A549 (cell line): Measurements from ENCODE around the gene SIPA1.

Experiments used
- CHD2 ChIP-seq: fragments of 150-350 bp; IDR thresholded peaks from 2 replicates; pipeline ENCODE4 v1.6.1; 2014; ENCODE audit warnings: low read length; ENCODE audit not compliant: partially characterized antibody
- CTCF ChIP-seq: fragments of >200 bp; sonication (Bioruptor Twin); formaldehyde crosslinking; IDR thresholded peaks from 3 replicates; pipeline ENCODE4 v1.5.1; 2016
- ESRRA ChIP-seq: fragments of 150-350 bp; IDR thresholded peaks from 2 replicates; pipeline ENCODE4 v1.6.1; 2014; ENCODE audit warnings: mild to moderate bottlenecking, low read length, borderline replicate concordance
- HMGXB4 ChIP-seq: fragments of 250-450 bp; sonication (Bioruptor Pico); IDR thresholded peaks from 2 replicates; pipeline ENCODE4 v1.5.0; 2021; ENCODE audit warnings: mild to moderate bottlenecking, moderate library complexity, borderline replicate concordance
- POLR2A ChIP-seq: IDR thresholded peaks from 2 replicates; pipeline ENCODE4 v1.6.1; 2012; ENCODE audit warnings: mild to moderate bottlenecking, low read length
- POLR2AphosphoS2 ChIP-seq: conservative IDR thresholded peaks from 2 replicates; pipeline ENCODE4 v1.6.1; 2012; ENCODE audit warnings: low read length, improper control_type of control experiment, inconsistent platforms
- SMC3 ChIP-seq: fragments of >200 bp; sonication (Bioruptor Twin); formaldehyde crosslinking; IDR thresholded peaks from 3 replicates; pipeline ENCODE4 v1.6.1; 2018; ENCODE audit warnings: inconsistent platforms

- TF ChIP-seq POLR2AphosphoS2 (no peak), POLR2A (no peak), ESRRA (no peak), SMC3 (no peak), CHD2 (no peak), CTCF (no peak), HMGXB4 (CRISPR knock-in tag) (no peak)
Measured at GRCh38 chr11:65621460-65621859, 16.4 kb upstream of the SIPA1 start.
